Measurements from ENCODE around the gene TMLHE. TPM values are rescaled to one million over a fixed set of nuclear protein-coding genes. Genes with fewer than 3 reads are reported as not detected.
"Not testable (repeated sequence)": the region's sequence is repeated elsewhere in the genome, so short reads cannot be mapped to it uniquely, and the experiment has no call there.

TMLHE gene
- total RNA-seq, 1 donor from 2014 or later = 22.4 TPM

DNA sequence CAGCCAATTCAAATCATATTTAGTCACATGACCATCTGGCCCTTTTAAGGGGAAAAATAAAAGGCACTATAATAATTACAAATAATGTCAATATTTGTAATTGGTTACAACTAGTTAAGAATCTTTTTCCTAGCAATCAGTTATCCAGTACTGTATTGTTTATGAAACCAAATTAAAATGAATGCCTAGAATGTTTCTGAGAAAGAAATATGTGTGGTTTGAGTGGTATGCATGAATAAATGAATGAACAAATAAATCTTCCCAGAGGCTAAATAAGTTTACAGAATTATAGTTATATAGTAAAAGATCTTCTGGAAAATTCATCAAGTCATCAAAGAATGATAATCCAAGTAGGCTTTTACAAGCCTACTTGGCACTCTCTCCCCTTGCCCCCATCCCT, 98.5 kb downstream of the TMLHE start:
- Histone ChIP-seq H3K9me3 (ENCODE audit: control insufficient read depth in 3 of 3, low read length in 3 of 3) (no peaks in the 10 kb centered on the region), H3K36me3 (ENCODE audit: control insufficient read depth in 3 of 3, insufficient read depth in 3 of 3, low read length in 3 of 3) (peaks cover 4 to 12% (median 10%) of the 10 kb centered on the region in 3 donors), H3K9ac (ENCODE audit: low read depth in 1 of 3, low read length in 3 of 3) (no peak overlapping the region), H3K4me1 (ENCODE audit: control insufficient read depth in 3 of 3, insufficient read depth in 3 of 3, low read length in 3 of 3) (no peaks in the 10 kb centered on the region), H3K27ac (ENCODE audit: low read depth, low read length) (no peak overlapping the region), H3K27me3 (ENCODE audit: control insufficient read depth in 3 of 3, insufficient read depth in 3 of 3, low read length in 3 of 3) (no peaks in the 10 kb centered on the region), H3K4me3 (ENCODE audit: low read length in 3 of 3) (no peak overlapping the region)

DNA sequence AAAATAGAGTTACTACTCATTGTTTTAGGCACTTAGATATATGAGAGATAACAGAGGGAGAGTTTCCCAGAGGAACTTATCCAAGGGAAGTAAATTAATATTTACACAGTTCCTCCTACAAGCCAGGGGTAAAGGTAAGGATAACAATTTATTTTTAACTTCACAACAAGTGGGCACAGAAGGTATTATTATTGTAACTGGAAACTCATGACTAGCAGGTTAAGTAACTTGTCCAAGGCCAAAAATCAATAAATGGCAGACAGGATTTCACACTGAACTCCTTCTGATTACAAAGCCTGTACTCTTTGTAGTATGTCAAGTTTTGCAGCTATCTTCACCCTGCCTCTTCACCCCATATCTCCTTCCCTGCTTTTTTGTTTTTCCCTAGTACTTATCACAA, 107.5 kb downstream of the TMLHE start:
- Histone ChIP-seq H3K4me1 (ENCODE audit: control insufficient read depth in 3 of 3, insufficient read depth in 3 of 3, low read length in 3 of 3) (no peaks in the 10 kb centered on the region), H3K36me3 (ENCODE audit: control insufficient read depth in 3 of 3, insufficient read depth in 3 of 3, low read length in 3 of 3) (peaks cover 0 to 7% (median 0%) of the 10 kb centered on the region in 3 donors), H3K27me3 (ENCODE audit: control insufficient read depth in 3 of 3, insufficient read depth in 3 of 3, low read length in 3 of 3) (no peaks in the 10 kb centered on the region), H3K27ac (ENCODE audit: low read depth, low read length) (no peak overlapping the region), H3K9ac (ENCODE audit: low read depth in 1 of 3, low read length in 3 of 3) (no peak overlapping the region), H3K9me3 (ENCODE audit: control insufficient read depth in 3 of 3, low read length in 3 of 3) (no peaks in the 10 kb centered on the region), H3K4me3 (ENCODE audit: low read length in 3 of 3) (no peak overlapping the region)

DNA sequence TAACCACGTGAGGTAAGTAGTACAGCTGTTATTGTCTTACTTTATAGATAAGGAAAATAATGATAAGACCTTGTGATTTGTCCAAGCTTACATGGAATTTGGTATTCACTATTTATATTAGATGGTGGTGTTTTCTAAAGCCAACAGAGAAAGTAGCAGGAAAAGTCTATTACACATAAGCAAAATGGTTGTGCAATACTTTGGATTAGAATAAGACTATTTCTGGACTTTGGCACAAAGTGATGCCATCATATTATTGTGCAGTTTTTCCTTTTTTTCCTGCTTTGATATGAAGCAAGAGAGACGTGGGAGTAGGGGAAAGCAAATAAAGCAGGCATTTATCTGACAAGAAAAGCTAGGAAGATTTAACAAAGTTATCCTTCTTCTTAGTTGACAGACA, 117.6 kb downstream of the TMLHE start:
- not testable (repeated sequence) for H3K27ac ChIP-seq (ENCODE audit: low read depth, low read length); H3K36me3 ChIP-seq (ENCODE audit: control insufficient read depth in 3 of 3, insufficient read depth in 3 of 3, low read length in 3 of 3); H3K9me3 ChIP-seq (ENCODE audit: control insufficient read depth in 3 of 3, low read length in 3 of 3); H3K4me3 ChIP-seq (ENCODE audit: low read length in 3 of 3); H3K27me3 ChIP-seq (ENCODE audit: control insufficient read depth in 3 of 3, insufficient read depth in 3 of 3, low read length in 3 of 3); H3K9ac ChIP-seq (ENCODE audit: low read depth in 1 of 3, low read length in 3 of 3); H3K4me1 ChIP-seq (ENCODE audit: control insufficient read depth in 3 of 3, insufficient read depth in 3 of 3, low read length in 3 of 3)

DNA sequence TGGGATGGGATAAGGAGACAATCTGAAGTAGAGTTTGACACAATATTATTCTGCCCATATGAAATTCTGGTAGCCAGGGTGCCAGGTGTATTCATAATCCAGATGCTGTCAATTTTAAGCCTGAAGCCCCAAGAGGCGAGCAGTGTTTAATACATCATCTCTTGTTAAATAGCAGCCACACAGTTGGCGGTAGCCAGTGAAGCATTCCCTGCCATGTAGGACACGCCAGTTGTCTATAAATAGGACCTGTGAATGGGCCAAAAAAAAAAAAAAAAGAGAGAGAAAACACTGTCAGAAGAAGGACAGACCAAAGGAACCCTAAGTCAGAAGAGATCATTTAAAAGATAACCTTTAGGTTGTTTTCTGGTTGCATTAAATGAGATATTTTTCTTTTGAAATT, 121.3 kb downstream of the TMLHE start:
- H3K36me3 ChIP-seq (ENCODE audit: control insufficient read depth in 3 of 3, insufficient read depth in 3 of 3, low read length in 3 of 3); H3K9me3 ChIP-seq (ENCODE audit: control insufficient read depth in 3 of 3, low read length in 3 of 3); H3K9ac ChIP-seq (ENCODE audit: low read depth in 1 of 3, low read length in 3 of 3); H3K27me3 ChIP-seq (ENCODE audit: control insufficient read depth in 3 of 3, insufficient read depth in 3 of 3, low read length in 3 of 3); H3K4me3 ChIP-seq (ENCODE audit: low read length in 3 of 3); H3K4me1 ChIP-seq (ENCODE audit: control insufficient read depth in 3 of 3, insufficient read depth in 3 of 3, low read length in 3 of 3); H3K27ac ChIP-seq (ENCODE audit: low read depth, low read length): not testable (repeated sequence)

DNA sequence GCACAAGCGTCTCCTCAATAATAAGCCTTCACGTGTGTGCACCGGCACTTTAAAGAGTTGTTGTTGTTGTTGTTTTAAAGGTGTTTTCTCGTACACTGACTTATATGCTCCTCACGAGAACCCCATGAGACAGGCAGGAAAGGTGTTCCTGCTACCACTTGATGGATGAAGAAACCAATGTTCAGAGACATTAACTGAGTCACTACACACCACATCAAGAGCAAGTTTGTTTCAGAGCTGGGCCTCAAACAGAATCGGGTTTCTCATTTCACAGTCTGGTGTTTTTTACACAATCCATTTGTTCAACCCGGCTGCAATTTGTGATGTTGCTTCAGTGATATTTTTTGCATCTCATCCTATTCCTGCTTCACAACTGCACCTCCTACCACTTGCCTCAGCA, 135.6 kb downstream of the TMLHE start:
- not testable (repeated sequence) for H3K4me1 ChIP-seq (ENCODE audit: control insufficient read depth in 3 of 3, insufficient read depth in 3 of 3, low read length in 3 of 3); H3K27me3 ChIP-seq (ENCODE audit: control insufficient read depth in 3 of 3, insufficient read depth in 3 of 3, low read length in 3 of 3); H3K36me3 ChIP-seq (ENCODE audit: control insufficient read depth in 3 of 3, insufficient read depth in 3 of 3, low read length in 3 of 3); H3K4me3 ChIP-seq (ENCODE audit: low read length in 3 of 3); H3K9ac ChIP-seq (ENCODE audit: low read depth in 1 of 3, low read length in 3 of 3); H3K9me3 ChIP-seq (ENCODE audit: control insufficient read depth in 3 of 3, low read length in 3 of 3); H3K27ac ChIP-seq (ENCODE audit: low read depth, low read length)

DNA sequence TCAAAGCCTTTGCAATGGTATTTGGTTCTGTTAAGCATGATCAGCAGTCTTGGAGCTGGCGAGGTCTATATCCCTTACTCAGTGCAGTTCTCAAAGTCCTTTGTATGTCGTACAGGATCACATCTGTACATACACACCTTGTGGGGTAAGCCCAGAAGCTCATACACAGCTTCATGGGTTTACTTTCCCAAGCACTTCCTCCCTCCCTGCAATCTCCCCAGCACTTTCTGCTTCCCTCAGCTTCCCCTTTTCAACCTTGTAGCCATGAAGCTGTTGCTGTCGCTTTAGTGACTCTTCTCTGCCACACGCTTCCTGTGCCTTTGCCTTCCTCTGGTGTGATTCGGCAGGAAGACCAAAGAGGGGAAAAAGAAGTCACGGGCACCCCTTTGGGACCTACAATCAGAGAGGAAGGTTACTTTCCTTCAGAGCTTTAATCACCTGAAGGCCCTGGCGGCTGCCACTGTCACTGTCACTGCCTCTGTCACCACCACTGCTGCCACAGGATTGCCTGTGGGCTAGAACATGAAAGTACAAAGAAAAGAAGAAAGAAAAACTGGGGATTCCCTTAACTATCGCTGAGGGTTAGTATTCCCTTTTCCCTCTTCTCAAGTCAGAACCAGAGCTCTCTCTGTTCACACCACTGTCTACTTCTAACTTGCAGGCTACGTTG, 146.3 kb downstream of the TMLHE start:
- not testable (repeated sequence) for H3K9ac ChIP-seq (ENCODE audit: low read depth in 1 of 3, low read length in 3 of 3); H3K4me3 ChIP-seq (ENCODE audit: low read length in 3 of 3); H3K27ac ChIP-seq (ENCODE audit: low read depth, low read length); H3K9me3 ChIP-seq (ENCODE audit: control insufficient read depth in 3 of 3, low read length in 3 of 3); H3K4me1 ChIP-seq (ENCODE audit: control insufficient read depth in 3 of 3, insufficient read depth in 3 of 3, low read length in 3 of 3); H3K36me3 ChIP-seq (ENCODE audit: control insufficient read depth in 3 of 3, insufficient read depth in 3 of 3, low read length in 3 of 3); H3K27me3 ChIP-seq (ENCODE audit: control insufficient read depth in 3 of 3, insufficient read depth in 3 of 3, low read length in 3 of 3)

DNA sequence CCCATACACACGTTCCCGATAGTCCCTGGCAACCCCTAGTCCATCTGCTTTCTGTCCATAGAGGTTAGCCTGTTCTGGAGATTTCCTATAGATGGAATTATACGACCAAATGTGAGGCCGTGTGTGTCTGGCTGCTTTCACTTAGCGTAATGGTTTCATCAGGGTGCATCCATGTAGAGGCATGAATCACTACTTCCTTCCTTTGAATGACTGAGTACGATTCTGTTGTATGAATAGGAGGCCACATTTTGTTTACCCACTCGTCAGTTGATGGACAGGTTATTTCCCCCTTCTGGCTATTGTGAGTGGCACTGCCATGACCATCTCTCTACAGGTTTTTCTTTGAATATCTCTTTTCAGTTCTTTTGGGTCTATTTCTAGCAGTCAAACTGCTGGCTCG, 152.3 kb downstream of the TMLHE start:
- H3K4me1 ChIP-seq (ENCODE audit: control insufficient read depth in 3 of 3, insufficient read depth in 3 of 3, low read length in 3 of 3); H3K4me3 ChIP-seq (ENCODE audit: low read length in 3 of 3); H3K27me3 ChIP-seq (ENCODE audit: control insufficient read depth in 3 of 3, insufficient read depth in 3 of 3, low read length in 3 of 3); H3K27ac ChIP-seq (ENCODE audit: low read depth, low read length); H3K9me3 ChIP-seq (ENCODE audit: control insufficient read depth in 3 of 3, low read length in 3 of 3); H3K9ac ChIP-seq (ENCODE audit: low read depth in 1 of 3, low read length in 3 of 3); H3K36me3 ChIP-seq (ENCODE audit: control insufficient read depth in 3 of 3, insufficient read depth in 3 of 3, low read length in 3 of 3): not testable (repeated sequence)

DNA sequence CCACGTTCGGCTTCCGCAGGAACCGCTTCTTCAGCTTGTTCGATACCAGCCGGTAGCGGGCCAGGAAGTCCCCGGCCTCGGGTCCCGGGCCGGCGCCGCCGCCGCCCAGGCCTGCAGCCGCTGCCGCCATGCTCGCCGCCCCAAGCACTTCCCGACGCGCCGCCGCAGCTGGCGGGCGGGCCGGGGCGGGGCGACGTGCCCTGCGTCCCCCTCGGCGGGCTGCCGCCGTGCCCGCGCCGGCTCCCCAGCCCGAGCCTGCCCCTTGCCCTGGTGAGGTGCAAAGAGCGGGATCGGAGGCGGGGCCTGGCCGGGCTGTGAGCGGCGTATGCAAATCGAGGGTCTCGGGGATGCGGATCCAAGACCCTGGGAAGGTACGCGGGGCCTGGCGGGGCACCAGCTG, 154.3 kb downstream of the TMLHE start, which contains the start of gene F8A3:
TSS of gene F8A3 (minus strand) at position 150 of the 400 bp plus-strand sequence. CDS start at position 130, 20 bp downstream.
- not testable (repeated sequence) for H3K27ac ChIP-seq (ENCODE audit: low read depth, low read length); H3K9ac ChIP-seq (ENCODE audit: low read depth in 1 of 3, low read length in 3 of 3); H3K27me3 ChIP-seq (ENCODE audit: control insufficient read depth in 3 of 3, insufficient read depth in 3 of 3, low read length in 3 of 3); H3K4me1 ChIP-seq (ENCODE audit: control insufficient read depth in 3 of 3, insufficient read depth in 3 of 3, low read length in 3 of 3); H3K4me3 ChIP-seq (ENCODE audit: low read length in 3 of 3); H3K9me3 ChIP-seq (ENCODE audit: control insufficient read depth in 3 of 3, low read length in 3 of 3); H3K36me3 ChIP-seq (ENCODE audit: control insufficient read depth in 3 of 3, insufficient read depth in 3 of 3, low read length in 3 of 3)

DNA sequence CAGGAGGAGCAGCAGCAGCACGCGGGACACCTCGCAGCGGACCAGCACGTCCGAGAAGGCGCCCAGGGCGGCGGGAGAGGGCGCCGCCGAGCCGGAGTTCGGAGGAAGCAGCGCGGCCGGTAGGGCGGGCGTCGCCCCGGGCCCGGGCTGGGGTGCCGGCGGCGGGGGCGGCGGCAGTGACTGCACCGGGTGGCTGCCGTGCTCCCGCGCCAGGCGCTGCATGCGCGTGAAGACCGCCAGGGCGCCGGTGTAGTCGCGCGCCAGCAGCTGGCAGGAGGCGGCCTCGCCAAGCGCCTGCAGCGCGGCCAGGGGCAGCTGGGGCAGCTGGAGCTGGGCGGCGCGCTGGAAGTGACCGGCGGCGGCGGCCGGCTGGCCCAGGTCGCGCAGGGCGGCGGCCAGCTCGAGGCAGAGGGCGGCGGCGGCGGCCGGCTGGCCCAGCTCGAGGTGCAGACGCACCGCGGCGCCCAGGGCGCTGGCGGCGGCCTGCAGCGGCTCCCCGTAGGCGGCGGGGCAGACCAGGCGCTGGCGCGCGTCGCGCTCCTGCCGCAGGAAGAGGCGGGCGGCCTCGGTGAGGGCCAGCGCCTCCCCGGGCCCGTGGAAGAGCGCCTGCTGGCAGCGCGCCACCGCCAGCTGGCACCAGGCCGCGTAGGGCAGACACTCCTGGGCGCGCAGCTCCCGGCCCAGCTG, 154.8 kb downstream of the TMLHE start:
- H3K27ac ChIP-seq (ENCODE audit: low read depth, low read length) = not testable (repeated sequence)

DNA sequence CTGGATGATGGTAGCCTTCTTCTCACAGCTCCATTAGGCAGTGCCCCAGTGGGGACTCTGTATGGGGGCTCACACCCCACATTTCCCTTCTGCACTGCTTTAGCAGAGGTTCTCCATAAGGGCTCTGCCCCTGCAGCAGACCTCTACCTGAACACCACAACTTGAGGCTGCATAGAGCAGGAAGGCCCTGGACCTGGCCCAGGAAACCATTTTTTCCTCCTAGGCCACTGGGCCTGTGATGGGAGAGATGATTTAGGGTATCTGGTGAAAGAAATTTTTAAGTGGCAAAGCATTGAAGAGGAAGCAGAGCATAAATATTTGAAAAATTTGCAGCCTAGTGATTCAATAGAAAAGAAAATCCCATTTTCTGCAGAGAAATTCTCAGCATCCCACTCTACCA, 171.7 kb downstream of the TMLHE start:
- H3K27ac ChIP-seq (ENCODE audit: low read depth, low read length) = no peak overlapping the region
- H3K9ac ChIP-seq (ENCODE audit: low read depth in 1 of 3, low read length in 3 of 3) = no peak overlapping the region
- no peaks in the 10 kb centered on the region for H3K27me3 ChIP-seq (ENCODE audit: control insufficient read depth in 3 of 3, insufficient read depth in 3 of 3, low read length in 3 of 3)
- H3K4me1 ChIP-seq (ENCODE audit: control insufficient read depth in 3 of 3, insufficient read depth in 3 of 3, low read length in 3 of 3) = no peaks in the 10 kb centered on the region
- peaks cover 0 to 2% (median 0%) of the 10 kb centered on the region in 3 donors for H3K36me3 ChIP-seq (ENCODE audit: control insufficient read depth in 3 of 3, insufficient read depth in 3 of 3, low read length in 3 of 3)
- H3K9me3 ChIP-seq (ENCODE audit: control insufficient read depth in 3 of 3, low read length in 3 of 3) = no peaks in the 10 kb centered on the region
- H3K4me3 ChIP-seq (ENCODE audit: low read length in 3 of 3) = no peak overlapping the region

More for the DNA sequence above, 154.8 kb downstream of the TMLHE start:
- not testable (repeated sequence) for H3K36me3 ChIP-seq (ENCODE audit: control insufficient read depth in 3 of 3, insufficient read depth in 3 of 3, low read length in 3 of 3); H3K9ac ChIP-seq (ENCODE audit: low read depth in 1 of 3, low read length in 3 of 3); H3K9me3 ChIP-seq (ENCODE audit: control insufficient read depth in 3 of 3, low read length in 3 of 3); H3K4me3 ChIP-seq (ENCODE audit: low read length in 3 of 3); H3K4me1 ChIP-seq (ENCODE audit: control insufficient read depth in 3 of 3, insufficient read depth in 3 of 3, low read length in 3 of 3); H3K27me3 ChIP-seq (ENCODE audit: control insufficient read depth in 3 of 3, insufficient read depth in 3 of 3, low read length in 3 of 3)

Measured in skeletal muscle tissue (tissue), 4 donors.